HepG2 (cell line): ENCODE data around the gene SHLD3. TPM values are rescaled to one million over a fixed set of nuclear protein-coding genes. Genes with fewer than 3 reads are reported as not detected.

Experiments used
- EP300 ChIP-seq, 3 experiments: sonication (generic) in 1 of 3; formaldehyde crosslinking in 1 of 3; IDR thresholded peaks; 2 replicates each; pipeline versions ENCODE4 v1.5.1 to v1.6.1; 2011 to 2020; ENCODE audit warnings: low read depth in 2 of 3, low read length in 2 of 3, borderline replicate concordance in 1 of 3, improper control_type of control experiment in 1 of 3, mild to moderate bottlenecking in 1 of 3, missing genetic modification reagents in 1 of 3, moderate library complexity in 1 of 3
- HDAC1 ChIP-seq: sonication (generic); formaldehyde crosslinking; IDR thresholded peaks from 2 replicates; pipeline ENCODE4 v1.5.1; 2020; ENCODE audit warnings: mild to moderate bottlenecking, missing genetic modification reagents
- HDAC6 ChIP-seq: fragments of 200-600 bp; sonication (generic); IDR thresholded peaks from 2 replicates; pipeline ENCODE4 v1.7.0; 2017; ENCODE audit warnings: mild to moderate bottlenecking, antibody characterized with exemption, low read length, low read depth
- HNRNPLL ChIP-seq: fragments of 200-400 bp; formaldehyde crosslinking; IDR thresholded peaks from 2 replicates; pipeline ENCODE4 v1.6.1; 2017; ENCODE audit warnings: mild to moderate bottlenecking, low read depth, low read length; ENCODE audit not compliant: poor library complexity, severe bottlenecking
- NCOA2 ChIP-seq: sonication (generic); formaldehyde crosslinking; IDR thresholded peaks from 2 replicates; pipeline ENCODE4 v1.8.0; 2022; ENCODE audit warnings: inconsistent platforms
- NFATC3 ChIP-seq: sonication (generic); formaldehyde crosslinking; IDR thresholded peaks from 2 replicates; pipeline ENCODE4 v1.5.1; 2020; ENCODE audit warnings: mild to moderate bottlenecking, missing genetic modification reagents
- NFE2L2 ChIP-seq: fragments of 150-350 bp; IDR thresholded peaks from 2 replicates; pipeline ENCODE4 v1.6.1; 2014; ENCODE audit warnings: low read length
- NPAS2 ChIP-seq: sonication (generic); formaldehyde crosslinking; IDR thresholded peaks from 2 replicates; pipeline ENCODE4 v1.8.0; 2022; ENCODE audit warnings: mild to moderate bottlenecking, missing genetic modification reagents, borderline replicate concordance
- RFXANK ChIP-seq: IDR thresholded peaks from 2 replicates; pipeline ENCODE4 v1.6.1; 2016
- SIN3B ChIP-seq: fragments of 150-350 bp; IDR thresholded peaks from 2 replicates; pipeline ENCODE4 v1.6.1; 2014; ENCODE audit warnings: low read length
- SNRNP70 ChIP-seq: fragments of 200-400 bp; formaldehyde crosslinking; IDR thresholded peaks from 2 replicates; pipeline ENCODE4 v1.6.1; 2017; ENCODE audit warnings: mild to moderate bottlenecking, low read depth, low read length, moderate library complexity
- SP140L ChIP-seq: sonication (generic); formaldehyde crosslinking; IDR thresholded peaks from 2 replicates; pipeline ENCODE4 v1.4.0; 2020; ENCODE audit warnings: missing genetic modification reagents, borderline replicate concordance
- SP5 ChIP-seq: IDR thresholded peaks from 2 replicates; pipeline ENCODE4 v1.6.1; 2016; ENCODE audit warnings: low read depth, borderline replicate concordance
- SRY ChIP-seq: sonication (generic); formaldehyde crosslinking; IDR thresholded peaks from 2 replicates; pipeline ENCODE4 v1.8.0; 2022; ENCODE audit warnings: mild to moderate bottlenecking, missing genetic modification reagents
- TBP ChIP-seq: sonication (generic); formaldehyde crosslinking; IDR thresholded peaks from 2 replicates; pipeline ENCODE4 v1.5.0; 2020; ENCODE audit warnings: missing genetic modification reagents
- ZNF737 ChIP-seq: sonication (generic); formaldehyde crosslinking; IDR thresholded peaks from 2 replicates; pipeline ENCODE4 v1.5.0; 2020; ENCODE audit warnings: missing genetic modification reagents, mild to moderate bottlenecking, borderline replicate concordance
- ZNF768 ChIP-seq: sonication (generic); formaldehyde crosslinking; IDR thresholded peaks from 2 replicates; pipeline ENCODE4 v1.4.0; 2020; ENCODE audit warnings: missing genetic modification reagents
- ZNF891 ChIP-seq: sonication (generic); formaldehyde crosslinking; IDR thresholded peaks from 2 replicates; pipeline ENCODE4 v1.5.0; 2020; ENCODE audit warnings: mild to moderate bottlenecking, missing genetic modification reagents
- polyA plus RNA-seq, 8 experiments: library from polyadenylated mRNA; depleted of rRNA in 3 of 8; stranded (reverse) in 7 of 8; unstranded in 1 of 8; fragments of >200 nt; fragmentation: Illumina TruSeq in 4 of 8; extraction: Trizol in 4 of 8; gene quantifications; 2 replicates each; pipeline versions ENCODE4 v1.2.1 to v1.2.3, GENCODE V29; 2011 to 2016; ENCODE audit warnings: low read depth in 4 of 8, missing spikeins in 1 of 8, mixed read lengths in 1 of 8; ENCODE audit not compliant: insufficient read depth in 1 of 8
- total RNA-seq, 5 experiments: library from RNA; depleted of rRNA; stranded (reverse); fragments of >200 nt; fragmentation: Illumina TruSeq; extraction: Trizol; gene quantifications; 2 replicates each; pipeline ENCODE4 v1.2.3, GENCODE V29; 2016; ENCODE audit warnings: low read depth in 1 of 5
- TF ChIP-seq, protein P1 (sequence below): IDR thresholded peaks from 2 replicates; pipeline ENCODE4 v1.6.1; 2016; ENCODE audit warnings: control low read depth
- TF ChIP-seq, protein P2 (sequence below): sonication (generic); formaldehyde crosslinking; IDR thresholded peaks from 2 replicates; pipeline ENCODE4 v1.5.0; 2020; ENCODE audit warnings: mild to moderate bottlenecking, missing genetic modification reagents, borderline replicate concordance
- TF ChIP-seq, protein P3 (sequence below): sonication (generic); formaldehyde crosslinking; IDR thresholded peaks from 2 replicates; pipeline ENCODE4 v1.8.1; 2023; ENCODE audit warnings: mild to moderate bottlenecking, missing genetic modification reagents
- TF ChIP-seq, protein P4 (sequence below): IDR thresholded peaks from 2 replicates; pipeline ENCODE4 v1.6.1; 2016; ENCODE audit warnings: low read depth
- TF ChIP-seq, protein P5 (sequence below): sonication (generic); formaldehyde crosslinking; IDR thresholded peaks from 2 replicates; pipeline ENCODE4 v1.4.0; 2020; ENCODE audit warnings: missing genetic modification reagents

Gene SHLD3
- total and polyA plus RNA-seq, 2 of the 13 experiments (the other 11 are each of a cell fraction or from before 2014, with no cell fraction given), result 3.6 to 6.8 TPM

DNA sequence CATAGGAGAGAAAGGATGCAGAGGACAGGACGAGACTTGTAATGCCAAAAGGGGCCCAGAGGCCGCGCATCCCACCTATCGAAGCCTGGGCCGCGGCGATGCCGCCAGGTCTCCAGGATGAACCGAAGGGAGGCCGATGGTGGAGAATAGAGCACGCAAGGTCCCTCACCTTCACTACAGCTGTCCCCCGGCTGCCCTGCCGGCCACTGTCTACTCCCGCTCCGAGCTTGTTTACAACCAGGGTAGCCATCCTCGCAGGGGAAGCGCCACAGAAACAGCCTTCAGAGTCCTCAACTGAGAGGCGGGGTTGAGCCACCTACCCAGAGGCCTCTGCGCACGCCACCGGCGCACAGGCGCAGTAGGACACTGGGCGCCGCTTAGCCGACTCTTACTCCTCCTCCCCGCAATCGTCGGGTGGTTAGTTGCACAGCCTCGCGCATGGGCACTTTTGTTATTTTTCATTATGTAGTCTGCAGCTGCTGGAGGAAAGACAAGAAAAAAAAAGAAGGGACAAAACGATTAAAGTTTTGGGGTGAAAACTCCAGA lies 729 bp upstream of the SHLD3 start, which contains the start of gene TRIM23 (continued):
- TF ChIP-seq NFATC3 (CRISPR knock-in tag), result no peak; the same call in 1 of the 2 replicates
- TF ChIP-seq NPAS2 (CRISPR knock-in tag), result no peak
- 0 out of 2 replicates have a peak, but pooled peaks have one; percentile 16 for TF ChIP-seq SP5 (CRISPR knock-in tag)
- TF ChIP-seq HNRNPLL, result peak; percentile 95
- TF ChIP-seq NFE2L2, result no peak
- no peak; a peak in 1 of 4 replicates for TF ChIP-seq EP300 (IDR thresholded peaks at IDR 0.05; ENCODE audit: low read depth in 2 of 2, low read length in 2 of 2)
- no peak for TF ChIP-seq EP300 (CRISPR knock-in tag; IDR thresholded peaks at IDR 0.05; ENCODE audit: borderline replicate concordance)
- TF ChIP-seq, protein P1, sequence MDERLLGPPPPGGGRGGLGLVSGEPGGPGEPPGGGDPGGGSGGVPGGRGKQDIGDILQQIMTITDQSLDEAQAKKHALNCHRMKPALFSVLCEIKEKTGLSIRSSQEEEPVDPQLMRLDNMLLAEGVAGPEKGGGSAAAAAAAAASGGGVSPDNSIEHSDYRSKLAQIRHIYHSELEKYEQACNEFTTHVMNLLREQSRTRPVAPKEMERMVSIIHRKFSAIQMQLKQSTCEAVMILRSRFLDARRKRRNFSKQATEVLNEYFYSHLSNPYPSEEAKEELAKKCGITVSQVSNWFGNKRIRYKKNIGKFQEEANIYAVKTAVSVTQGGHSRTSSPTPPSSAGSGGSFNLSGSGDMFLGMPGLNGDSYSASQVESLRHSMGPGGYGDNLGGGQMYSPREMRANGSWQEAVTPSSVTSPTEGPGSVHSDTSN (CRISPR knock-in tag), result no peak
- no peak; the same call in 1 of the 2 replicates for TF ChIP-seq NCOA2 (CRISPR knock-in tag)
- TF ChIP-seq, protein P2, sequence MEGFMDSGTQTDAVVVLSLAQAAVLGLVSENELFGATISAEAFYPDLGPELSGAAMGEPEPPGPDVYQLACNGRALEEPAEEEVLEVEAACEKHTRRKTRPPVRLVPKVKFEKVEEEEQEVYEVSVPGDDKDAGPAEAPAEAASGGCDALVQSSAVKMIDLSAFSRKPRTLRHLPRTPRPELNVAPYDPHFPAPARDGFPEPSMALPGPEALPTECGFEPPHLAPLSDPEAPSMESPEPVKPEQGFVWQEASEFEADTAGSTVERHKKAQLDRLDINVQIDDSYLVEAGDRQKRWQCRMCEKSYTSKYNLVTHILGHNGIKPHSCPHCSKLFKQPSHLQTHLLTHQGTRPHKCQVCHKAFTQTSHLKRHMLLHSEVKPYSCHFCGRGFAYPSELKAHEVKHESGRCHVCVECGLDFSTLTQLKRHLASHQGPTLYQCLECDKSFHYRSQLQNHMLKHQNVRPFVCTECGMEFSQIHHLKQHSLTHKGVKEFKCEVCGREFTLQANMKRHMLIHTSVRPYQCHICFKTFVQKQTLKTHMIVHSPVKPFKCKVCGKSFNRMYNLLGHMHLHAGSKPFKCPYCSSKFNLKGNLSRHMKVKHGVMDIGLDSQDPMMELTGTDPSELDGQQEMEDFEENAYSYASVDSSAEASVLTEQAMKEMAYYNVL (CRISPR knock-in tag), result no peak; the same call in 1 of the 2 replicates
- TF ChIP-seq, protein P3, sequence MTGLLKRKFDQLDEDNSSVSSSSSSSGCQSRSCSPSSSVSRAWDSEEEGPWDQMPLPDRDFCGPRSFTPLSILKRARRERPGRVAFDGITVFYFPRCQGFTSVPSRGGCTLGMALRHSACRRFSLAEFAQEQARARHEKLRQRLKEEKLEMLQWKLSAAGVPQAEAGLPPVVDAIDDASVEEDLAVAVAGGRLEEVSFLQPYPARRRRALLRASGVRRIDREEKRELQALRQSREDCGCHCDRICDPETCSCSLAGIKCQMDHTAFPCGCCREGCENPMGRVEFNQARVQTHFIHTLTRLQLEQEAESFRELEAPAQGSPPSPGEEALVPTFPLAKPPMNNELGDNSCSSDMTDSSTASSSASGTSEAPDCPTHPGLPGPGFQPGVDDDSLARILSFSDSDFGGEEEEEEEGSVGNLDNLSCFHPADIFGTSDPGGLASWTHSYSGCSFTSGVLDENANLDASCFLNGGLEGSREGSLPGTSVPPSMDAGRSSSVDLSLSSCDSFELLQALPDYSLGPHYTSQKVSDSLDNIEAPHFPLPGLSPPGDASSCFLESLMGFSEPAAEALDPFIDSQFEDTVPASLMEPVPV (CRISPR knock-in tag), result 0 out of 2 replicates have a peak, but pooled peaks have one; percentile 28
- no peak for TF ChIP-seq TBP (CRISPR knock-in tag)
- no peak for TF ChIP-seq SP140L (CRISPR knock-in tag)
- TF ChIP-seq SRY (CRISPR knock-in tag), result peak; percentile 58; the same call in 1 of the 2 replicates
- peak; percentile 46; the same call in 1 of the 2 replicates for TF ChIP-seq ZNF768
- TF ChIP-seq SNRNP70, result no peak
- TF ChIP-seq ZNF891 (CRISPR knock-in tag), result 0 out of 2 replicates have a peak, but pooled peaks have one; percentile 51
- TF ChIP-seq, protein P4, sequence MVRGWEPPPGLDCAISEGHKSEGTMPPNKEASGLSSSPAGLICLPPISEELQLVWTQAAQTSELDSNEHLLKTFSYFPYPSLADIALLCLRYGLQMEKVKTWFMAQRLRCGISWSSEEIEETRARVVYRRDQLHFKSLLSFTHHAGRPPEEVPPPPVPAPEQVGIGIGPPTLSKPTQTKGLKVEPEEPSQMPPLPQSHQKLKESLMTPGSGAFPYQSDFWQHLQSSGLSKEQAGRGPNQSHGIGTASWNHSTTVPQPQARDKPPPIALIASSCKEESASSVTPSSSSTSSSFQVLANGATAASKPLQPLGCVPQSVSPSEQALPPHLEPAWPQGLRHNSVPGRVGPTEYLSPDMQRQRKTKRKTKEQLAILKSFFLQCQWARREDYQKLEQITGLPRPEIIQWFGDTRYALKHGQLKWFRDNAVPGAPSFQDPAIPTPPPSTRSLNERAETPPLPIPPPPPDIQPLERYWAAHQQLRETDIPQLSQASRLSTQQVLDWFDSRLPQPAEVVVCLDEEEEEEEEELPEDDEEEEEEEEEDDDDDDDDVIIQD, result no peak
- TF ChIP-seq HDAC6, result no peak
- peak; percentile 50; the same call in 1 of the 2 replicates for TF ChIP-seq HDAC1 (CRISPR knock-in tag)
- no peak for TF ChIP-seq ZNF737 (CRISPR knock-in tag)
- no peak for TF ChIP-seq RFXANK
- TF ChIP-seq SIN3B, result 0 out of 2 replicates have a peak, but pooled peaks have one; percentile 25
- TF ChIP-seq, protein P5, sequence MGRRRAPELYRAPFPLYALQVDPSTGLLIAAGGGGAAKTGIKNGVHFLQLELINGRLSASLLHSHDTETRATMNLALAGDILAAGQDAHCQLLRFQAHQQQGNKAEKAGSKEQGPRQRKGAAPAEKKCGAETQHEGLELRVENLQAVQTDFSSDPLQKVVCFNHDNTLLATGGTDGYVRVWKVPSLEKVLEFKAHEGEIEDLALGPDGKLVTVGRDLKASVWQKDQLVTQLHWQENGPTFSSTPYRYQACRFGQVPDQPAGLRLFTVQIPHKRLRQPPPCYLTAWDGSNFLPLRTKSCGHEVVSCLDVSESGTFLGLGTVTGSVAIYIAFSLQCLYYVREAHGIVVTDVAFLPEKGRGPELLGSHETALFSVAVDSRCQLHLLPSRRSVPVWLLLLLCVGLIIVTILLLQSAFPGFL, result no peak
